DND-41 (cell line): ENCODE measurements around the gene SHB.
A peak's percentile ranks its signal among the peaks of the same experiment; 100 is the strongest.
"Not testable (repeated sequence)": the region's sequence is repeated elsewhere in the genome, so short reads cannot be mapped to it uniquely, and the experiment has no call there.

Experiments used
- ATAC-seq: fragments of 200-7000 bp; cut with Tn5 transposase; 3 replicates; pipeline ENCODE4 v1.9.1; 2021; ENCODE audit warnings: low read depth; ENCODE audit not compliant: insufficient read depth
- DNase-seq: peaks from one replicate; pipeline ENCODE4 v3.0.0-alpha.2; 2020
- H2AFZ ChIP-seq: 2 replicates; pipeline ENCODE4 v1.6.0; 2012; ENCODE audit warnings: low read depth, low read length
- H3K27ac ChIP-seq: 2 replicates; pipeline ENCODE4 v1.5.1; 2012; ENCODE audit warnings: low read length, inconsistent platforms
- H3K27me3 ChIP-seq: fragments of 200-600 bp; sonication (generic); 2 replicates; pipeline ENCODE4 v1.6.0; 2012; ENCODE audit warnings: low read length, mild to moderate bottlenecking, inconsistent platforms; ENCODE audit not compliant: insufficient read depth, poor library complexity
- H3K36me3 ChIP-seq: 2 replicates; pipeline ENCODE4 v1.5.1; 2012; ENCODE audit warnings: low read length, inconsistent platforms; ENCODE audit not compliant: insufficient read depth
- H3K4me1 ChIP-seq: 2 replicates; pipeline ENCODE4 v1.5.1; 2012; ENCODE audit warnings: mild to moderate bottlenecking, low read length; ENCODE audit not compliant: insufficient read depth
- H3K4me2 ChIP-seq: 2 replicates; pipeline ENCODE4 v1.6.0; 2012; ENCODE audit warnings: mild to moderate bottlenecking, moderate library complexity, low read length, inconsistent platforms; ENCODE audit not compliant: insufficient read depth
- H3K4me3 ChIP-seq, 2 experiments: fragments of 200-600 bp in 1 of 2; shearing (Covaris generic) in 1 of 2; 2 replicates each; pipeline ENCODE4 v1.5.1; 2012 to 2016; ENCODE audit warnings: inconsistent platforms in 2 of 2, low read length in 2 of 2, mild to moderate bottlenecking in 2 of 2, low read depth in 1 of 2, moderate library complexity in 1 of 2
- H3K79me2 ChIP-seq: 2 replicates; pipeline ENCODE4 v1.6.0; 2012; ENCODE audit warnings: low read length, inconsistent platforms; ENCODE audit not compliant: insufficient read depth
- H3K9ac ChIP-seq: 2 replicates; pipeline ENCODE4 v1.6.0; 2012; ENCODE audit warnings: low read depth, mild to moderate bottlenecking, inconsistent platforms, low read length, moderate library complexity
- H3K9me3 ChIP-seq: 2 replicates; pipeline ENCODE4 v1.5.1; 2012; ENCODE audit warnings: low read length, moderate library complexity, mild to moderate bottlenecking, inconsistent platforms; ENCODE audit not compliant: insufficient read depth, severe bottlenecking
- H4K20me1 ChIP-seq: 2 replicates; pipeline ENCODE4 v1.6.0; 2012; ENCODE audit warnings: low read length; ENCODE audit not compliant: insufficient read depth
- EZH2 ChIP-seq: IDR thresholded peaks from 3 replicates; pipeline ENCODE4 v1.6.1; 2012; ENCODE audit warnings: borderline replicate concordance, low read depth, mild to moderate bottlenecking, moderate library complexity, low read length, inconsistent platforms; ENCODE audit not compliant: severe bottlenecking
- TF ChIP-seq, protein P1 (sequence below): IDR thresholded peaks from 2 replicates; pipeline ENCODE4 v1.5.1; 2012; ENCODE audit warnings: borderline replicate concordance, low read length, moderate library complexity, mild to moderate bottlenecking; ENCODE audit not compliant: poor library complexity, severe bottlenecking; ENCODE audit errors: extremely low read depth

The SHB gene

DNA sequence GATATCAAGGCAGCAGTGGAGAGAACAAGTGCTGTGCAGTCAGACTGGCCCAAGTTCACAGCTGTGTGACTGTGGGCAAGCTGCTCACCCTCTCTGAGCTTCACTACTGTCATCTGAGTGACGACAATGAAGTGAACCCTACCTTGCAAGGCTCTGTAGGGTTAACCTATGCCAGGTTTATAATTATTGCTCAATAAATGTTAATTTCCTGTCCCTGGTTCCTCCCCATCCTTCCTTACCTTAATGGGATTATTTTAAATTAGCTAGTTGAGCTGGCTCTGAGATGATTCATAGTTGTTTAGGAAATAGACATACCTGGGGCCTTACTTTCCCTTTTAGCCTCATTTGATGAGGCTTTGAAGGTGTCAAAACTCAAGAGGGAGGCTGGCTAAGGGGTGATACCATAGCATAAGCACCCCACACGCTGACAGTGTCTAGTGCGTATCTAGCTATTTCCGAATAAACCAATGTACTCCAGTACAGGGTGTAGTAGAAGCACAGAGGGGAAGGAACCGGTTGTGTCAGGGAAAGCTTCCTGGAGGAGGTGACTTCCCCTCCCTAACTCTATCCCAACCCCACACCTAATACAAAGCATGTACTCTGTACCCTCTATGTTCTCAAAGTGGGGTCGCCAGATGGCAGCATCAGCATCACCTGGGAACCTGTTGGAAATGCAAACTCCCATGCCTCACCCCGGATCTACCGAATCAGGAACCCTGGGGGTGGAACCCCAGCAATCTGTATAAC is 101.8 kb downstream of the SHB start:
- Histone ChIP-seq H3K4me2 (no peak overlapping the region), H3K27ac (no peak overlapping the region), H4K20me1 (no peaks in the 10 kb centered on the region), H3K4me3 (no peak overlapping the region), H3K9me3 (no peaks in the 10 kb centered on the region), H3K36me3 (no peaks in the 10 kb centered on the region), H3K79me2 (no peaks in the 10 kb centered on the region), H3K4me1 (no peaks in the 10 kb centered on the region), H3K27me3 (no peaks in the 10 kb centered on the region), H2AFZ (no peak overlapping the region), H3K9ac (no peak overlapping the region)
- DNase-seq (no peak), ATAC-seq (no peak)
- no peak for TF ChIP-seq EZH2
- TF ChIP-seq, protein P1, sequence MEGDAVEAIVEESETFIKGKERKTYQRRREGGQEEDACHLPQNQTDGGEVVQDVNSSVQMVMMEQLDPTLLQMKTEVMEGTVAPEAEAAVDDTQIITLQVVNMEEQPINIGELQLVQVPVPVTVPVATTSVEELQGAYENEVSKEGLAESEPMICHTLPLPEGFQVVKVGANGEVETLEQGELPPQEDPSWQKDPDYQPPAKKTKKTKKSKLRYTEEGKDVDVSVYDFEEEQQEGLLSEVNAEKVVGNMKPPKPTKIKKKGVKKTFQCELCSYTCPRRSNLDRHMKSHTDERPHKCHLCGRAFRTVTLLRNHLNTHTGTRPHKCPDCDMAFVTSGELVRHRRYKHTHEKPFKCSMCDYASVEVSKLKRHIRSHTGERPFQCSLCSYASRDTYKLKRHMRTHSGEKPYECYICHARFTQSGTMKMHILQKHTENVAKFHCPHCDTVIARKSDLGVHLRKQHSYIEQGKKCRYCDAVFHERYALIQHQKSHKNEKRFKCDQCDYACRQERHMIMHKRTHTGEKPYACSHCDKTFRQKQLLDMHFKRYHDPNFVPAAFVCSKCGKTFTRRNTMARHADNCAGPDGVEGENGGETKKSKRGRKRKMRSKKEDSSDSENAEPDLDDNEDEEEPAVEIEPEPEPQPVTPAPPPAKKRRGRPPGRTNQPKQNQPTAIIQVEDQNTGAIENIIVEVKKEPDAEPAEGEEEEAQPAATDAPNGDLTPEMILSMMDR: no peak

DNA sequence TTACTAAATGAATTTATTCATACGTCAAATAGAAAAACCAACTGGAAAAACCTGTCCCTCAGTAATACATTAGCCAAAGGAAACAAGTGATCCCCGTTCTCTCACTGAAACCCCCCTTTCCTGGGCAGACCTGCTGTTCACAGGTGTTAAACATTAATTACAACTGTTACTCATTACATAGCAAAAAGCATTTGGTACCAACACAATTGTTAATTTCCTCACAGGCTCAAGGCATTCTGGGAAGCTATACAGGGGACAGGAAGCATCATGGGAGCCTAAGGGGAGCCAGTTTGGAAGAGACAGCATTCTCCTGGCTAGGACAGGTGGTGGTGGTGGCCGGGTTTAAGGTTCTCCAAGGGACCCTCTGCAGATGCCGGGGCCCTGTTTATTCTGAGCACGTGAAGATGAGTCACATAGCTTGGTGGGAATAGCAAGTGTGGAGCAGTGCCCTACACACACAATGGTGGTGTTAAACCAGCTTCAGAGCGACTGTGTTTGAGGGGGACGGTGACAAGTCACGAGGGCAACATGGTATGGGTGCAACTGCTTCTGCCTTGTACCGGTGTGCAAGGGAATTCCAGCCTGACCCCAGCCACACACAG is 102.5 kb downstream of the SHB start:
- no peak overlapping the region for H3K4me2 ChIP-seq
- no peaks in the 10 kb centered on the region for H3K9me3 ChIP-seq
- no peak overlapping the region for H3K4me3 ChIP-seq
- no peak overlapping the region for H3K9ac ChIP-seq
- H3K27ac ChIP-seq: no peak overlapping the region
- no peak for TF ChIP-seq EZH2
- TF ChIP-seq, protein P1: no peak
- H4K20me1 ChIP-seq: no peaks in the 10 kb centered on the region
- no peak for DNase-seq
- no peaks in the 10 kb centered on the region for H3K79me2 ChIP-seq
- ATAC-seq: no peak
- no peak overlapping the region for H2AFZ ChIP-seq
- H3K36me3 ChIP-seq: no peaks in the 10 kb centered on the region
- H3K4me1 ChIP-seq: no peaks in the 10 kb centered on the region
- no peaks in the 10 kb centered on the region for H3K27me3 ChIP-seq

DNA sequence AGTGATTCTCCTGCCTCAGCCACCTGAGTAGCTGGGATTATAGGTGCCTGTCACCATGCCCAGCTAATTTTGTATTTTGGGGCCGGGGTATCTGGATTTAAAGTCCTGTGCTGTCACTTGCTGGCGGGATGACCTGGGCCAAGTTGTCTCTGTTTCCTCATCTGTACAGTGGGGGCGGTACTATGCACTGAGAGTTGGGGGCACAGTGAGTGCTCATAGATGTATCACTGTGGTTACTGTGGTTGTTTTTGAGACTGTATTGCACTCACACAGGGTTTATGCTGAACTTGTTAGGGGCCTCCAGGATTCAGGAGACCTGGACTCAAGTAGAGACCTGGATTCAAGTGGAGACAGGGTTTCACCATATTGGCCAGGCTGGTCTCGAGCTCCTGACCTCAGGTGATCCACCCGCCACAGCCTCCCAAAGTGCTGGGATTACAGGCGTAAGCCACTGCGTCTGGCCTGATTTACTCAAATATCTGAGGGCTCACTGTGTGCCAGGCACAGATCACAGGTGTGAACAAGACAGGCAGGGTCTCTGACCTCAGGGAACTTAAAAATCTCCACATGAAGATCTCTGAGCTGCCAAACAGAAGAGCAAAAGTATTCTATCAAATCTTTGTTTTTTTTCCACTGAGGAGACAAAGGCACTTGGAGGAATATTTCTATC is 103.2 kb downstream of the SHB start:
- not testable (repeated sequence) for H3K27me3 ChIP-seq, H3K4me2 ChIP-seq, H3K9me3 ChIP-seq, DNase-seq, H3K4me3 ChIP-seq, H3K79me2 ChIP-seq, H4K20me1 ChIP-seq, H3K27ac ChIP-seq, H3K9ac ChIP-seq, H2AFZ ChIP-seq, H3K4me1 ChIP-seq, H3K36me3 ChIP-seq
- peak; percentile 71 for ATAC-seq

DNA sequence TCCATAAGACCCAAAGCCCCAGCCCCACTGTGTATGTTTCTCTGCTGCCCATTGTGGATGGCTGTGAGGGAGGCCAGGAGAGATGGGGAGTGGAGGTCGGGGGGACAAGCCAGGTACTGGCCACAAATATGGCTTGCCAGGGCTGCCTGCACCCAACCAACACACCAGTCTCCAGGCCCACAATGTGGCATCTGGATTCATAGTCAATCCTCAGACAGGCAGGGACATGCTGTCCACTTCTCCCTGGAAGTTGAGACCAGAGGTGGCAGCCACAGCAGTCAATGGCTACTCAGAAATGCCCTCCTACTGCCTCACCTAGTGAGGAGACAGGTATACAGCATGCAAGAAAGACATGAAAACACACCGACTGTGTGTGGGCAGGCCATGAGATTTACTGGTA is 103.9 kb downstream of the SHB start:
- ATAC-seq (no peak), DNase-seq (no peak)
- H3K27ac ChIP-seq: no peak overlapping the region
- H3K79me2 ChIP-seq: no peaks in the 10 kb centered on the region
- no peaks in the 10 kb centered on the region for H3K4me1 ChIP-seq
- no peaks in the 10 kb centered on the region for H3K27me3 ChIP-seq
- H3K36me3 ChIP-seq: no peaks in the 10 kb centered on the region
- TF ChIP-seq EZH2: no peak
- TF ChIP-seq, protein P1: no peak
- H4K20me1 ChIP-seq: no peaks in the 10 kb centered on the region
- no peak overlapping the region for H3K9ac ChIP-seq
- no peaks in the 10 kb centered on the region for H3K9me3 ChIP-seq
- no peak overlapping the region for H2AFZ ChIP-seq
- no peak overlapping the region for H3K4me2 ChIP-seq
- H3K4me3 ChIP-seq: no peak overlapping the region
